GM18870 (cell line): ENCODE results near the gene ATP2A2.
A peak's percentile ranks its signal among the peaks of the same experiment; 100 is the strongest.

Experiments
- ATAC-seq: cut with Tn5 transposase; IDR thresholded peaks from one replicate; pipeline ENCODE4 v1.9.1; 2021; ENCODE audit warnings: moderate library complexity; ENCODE audit not compliant: unreplicated experiment

Gene ATP2A2

DNA sequence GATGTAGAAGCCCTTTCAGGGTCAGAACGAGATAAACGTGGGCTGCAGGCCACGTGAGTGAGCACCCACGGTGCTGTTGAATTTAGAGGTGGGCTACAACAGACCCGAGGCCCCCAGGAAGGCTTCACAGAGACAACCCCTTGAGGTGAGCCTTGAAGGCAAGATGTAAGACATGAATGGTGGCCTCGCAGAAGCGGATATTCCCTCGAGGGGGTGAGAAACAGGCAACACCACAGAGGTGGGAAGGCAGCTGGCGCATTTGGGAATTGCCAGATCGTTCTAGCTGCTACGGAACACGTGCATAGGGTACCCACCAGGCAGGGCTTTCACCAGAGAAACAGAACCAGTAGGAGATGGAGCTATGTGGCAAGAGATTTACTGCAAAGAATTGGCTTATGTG is 22.6 kb upstream of the ATP2A2 start:
- ATAC-seq = no peak

GRCh38 chr12:110262442-110263388 is 18.3 kb upstream of the ATP2A2 start:
- no peak for ATAC-seq

- ATAC-seq = no peak
These were observed 14.6 kb upstream of the ATP2A2 start for GRCh38 chr12:110266381-110266960.

DNA sequence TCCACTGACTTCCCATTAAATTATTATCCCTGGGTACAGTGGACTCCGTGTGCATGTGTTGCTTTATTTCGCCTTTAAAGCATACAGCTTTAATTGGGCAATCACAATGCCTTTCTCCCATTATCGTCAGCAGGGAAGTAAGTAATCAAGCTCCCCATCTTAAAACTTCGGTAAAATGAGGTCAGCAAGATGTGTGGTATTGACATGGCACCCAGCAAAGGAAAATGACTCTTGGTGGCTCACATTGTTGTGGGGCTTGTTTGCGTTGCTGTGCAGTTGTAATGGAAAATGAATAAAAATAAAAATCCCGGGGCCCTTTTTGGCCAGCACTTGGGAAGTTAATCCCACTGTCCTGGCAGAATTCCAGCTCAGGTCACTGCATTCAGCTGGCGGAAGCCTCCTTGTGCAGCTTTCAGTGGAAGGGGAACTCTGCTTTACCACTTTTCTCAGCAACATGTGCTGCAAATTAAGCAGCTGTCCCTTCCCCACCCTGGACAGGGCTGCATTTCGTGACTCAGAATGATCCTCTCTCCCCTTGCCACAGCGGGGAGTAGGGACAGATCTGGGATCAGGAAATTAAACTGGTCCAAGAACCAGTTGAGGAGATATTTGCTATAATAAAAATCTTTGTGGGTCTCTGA is 13.9 kb upstream of the ATP2A2 start:
- no peak for ATAC-seq

GRCh38 chr12:110269622-110270124 is 11.4 kb upstream of the ATP2A2 start:
- ATAC-seq = no peak

DNA sequence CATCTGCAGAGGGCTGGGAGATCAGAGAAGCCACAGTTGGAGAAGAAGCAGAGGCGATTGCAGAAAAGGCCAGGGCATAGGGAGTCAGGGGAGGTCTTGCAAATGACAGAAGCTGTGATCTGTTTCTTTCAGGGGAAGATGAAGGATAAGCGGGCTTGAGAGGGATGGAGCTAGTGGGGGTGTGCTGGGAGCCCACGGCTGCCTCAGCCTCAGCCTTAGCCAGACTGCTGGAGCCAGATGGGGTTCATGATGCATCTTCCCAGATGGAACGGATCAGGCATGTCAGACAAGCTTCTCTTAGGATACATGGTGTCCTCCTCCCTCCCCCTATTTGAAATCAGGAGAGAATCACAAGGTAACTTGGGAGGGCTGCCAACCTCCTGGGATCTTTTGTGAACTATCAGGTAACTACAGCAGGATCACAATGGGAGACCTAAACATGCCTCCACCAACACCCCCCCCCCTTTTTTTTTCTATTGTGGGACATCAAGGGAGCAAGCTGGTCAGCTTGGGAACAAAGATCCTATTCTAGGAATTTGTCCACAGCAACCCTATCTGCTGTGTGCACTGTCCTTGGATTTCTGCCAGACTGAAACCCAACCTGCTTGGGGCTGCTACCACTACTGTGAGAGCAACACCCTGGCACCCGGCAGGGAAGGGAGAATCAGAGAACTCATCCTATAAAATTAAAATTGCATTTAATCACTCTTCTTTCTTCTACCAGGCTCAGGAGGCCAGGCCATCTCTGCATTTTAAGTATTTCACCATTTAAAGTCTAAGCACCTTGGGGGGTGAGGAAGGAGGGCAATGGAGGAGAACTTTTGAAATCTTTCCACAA is 10.7 kb upstream of the ATP2A2 start:
- ATAC-seq = no peak

DNA sequence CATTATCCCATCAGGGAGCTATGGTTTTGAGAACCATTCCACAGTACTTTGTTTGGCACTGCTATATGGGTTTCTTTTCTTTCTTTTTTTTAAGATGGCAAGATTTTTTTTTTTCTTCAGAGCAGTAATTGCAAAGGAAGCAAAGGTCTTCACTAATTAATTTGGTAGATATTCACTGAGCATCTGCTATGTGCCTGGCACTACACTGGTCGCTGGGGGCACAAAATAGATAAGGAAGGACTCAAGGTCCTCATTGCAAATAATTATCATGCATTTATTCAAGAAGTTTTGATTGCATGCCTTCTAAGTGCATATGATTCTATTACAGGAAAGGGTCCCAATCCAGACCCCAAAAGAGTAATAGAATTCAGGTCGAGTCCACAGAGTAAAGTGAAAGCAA is 10.0 kb upstream of the ATP2A2 start:
- ATAC-seq = no peak

DNA sequence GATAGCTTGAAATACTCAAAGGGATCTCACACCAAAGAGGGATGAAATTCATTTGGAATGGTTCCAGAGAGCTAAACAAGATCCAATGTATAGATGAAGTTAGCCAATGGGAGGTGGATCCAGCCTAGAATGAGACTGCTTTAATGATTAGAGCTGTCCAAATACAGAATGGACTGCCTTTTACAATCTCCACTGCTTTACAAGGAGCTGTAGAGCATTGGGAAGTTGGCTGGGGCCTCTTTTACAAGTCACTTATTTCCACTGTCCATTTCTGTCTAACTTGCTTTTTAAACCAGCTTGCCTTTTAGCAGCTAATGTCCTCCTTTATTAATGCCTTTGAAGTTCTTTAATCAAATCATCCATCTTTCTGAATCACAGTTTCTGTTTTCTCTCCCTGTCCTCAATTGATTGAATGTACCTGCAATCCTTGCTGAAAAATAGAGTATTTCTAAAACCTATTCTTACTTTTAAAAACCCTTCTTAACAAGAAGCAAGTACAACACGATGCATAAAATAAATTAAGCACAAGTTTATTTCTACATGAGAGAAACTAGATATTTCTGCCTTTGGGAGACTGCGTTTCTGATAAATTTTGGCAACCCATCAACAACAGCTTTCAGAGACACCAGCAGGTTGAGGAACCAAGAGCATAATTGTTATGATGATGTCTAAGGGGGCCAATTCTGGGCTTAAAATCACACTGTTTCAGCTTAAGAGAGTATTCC is 3.4 kb upstream of the ATP2A2 start:
- no peak for ATAC-seq

DNA sequence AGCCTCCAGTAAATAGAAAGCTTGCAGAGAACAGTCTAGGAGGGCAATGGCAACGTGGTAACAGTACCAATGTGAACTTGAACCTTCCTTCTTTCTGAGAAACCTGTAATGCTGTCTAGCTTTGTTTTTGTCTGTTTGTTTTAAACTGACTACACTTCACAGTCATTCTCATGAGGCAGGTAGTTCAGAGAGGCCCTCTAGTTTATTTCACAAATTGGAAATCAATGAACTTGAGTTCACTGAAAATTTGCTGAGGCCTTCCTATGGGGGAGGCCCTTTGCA is 2.9 kb upstream of the ATP2A2 start:
- ATAC-seq = no peak

GRCh38 chr12:110279566-110280375 is 1.3 kb upstream of the ATP2A2 start:
- no peak for ATAC-seq

GRCh38 chr12:110280392-110280778 is 662 bp upstream of the ATP2A2 start:
- ATAC-seq = peak; percentile 4

GRCh38 chr12:110281549-110282299 is 677 bp downstream of the ATP2A2 start:
- ATAC-seq = peak; percentile 20

DNA sequence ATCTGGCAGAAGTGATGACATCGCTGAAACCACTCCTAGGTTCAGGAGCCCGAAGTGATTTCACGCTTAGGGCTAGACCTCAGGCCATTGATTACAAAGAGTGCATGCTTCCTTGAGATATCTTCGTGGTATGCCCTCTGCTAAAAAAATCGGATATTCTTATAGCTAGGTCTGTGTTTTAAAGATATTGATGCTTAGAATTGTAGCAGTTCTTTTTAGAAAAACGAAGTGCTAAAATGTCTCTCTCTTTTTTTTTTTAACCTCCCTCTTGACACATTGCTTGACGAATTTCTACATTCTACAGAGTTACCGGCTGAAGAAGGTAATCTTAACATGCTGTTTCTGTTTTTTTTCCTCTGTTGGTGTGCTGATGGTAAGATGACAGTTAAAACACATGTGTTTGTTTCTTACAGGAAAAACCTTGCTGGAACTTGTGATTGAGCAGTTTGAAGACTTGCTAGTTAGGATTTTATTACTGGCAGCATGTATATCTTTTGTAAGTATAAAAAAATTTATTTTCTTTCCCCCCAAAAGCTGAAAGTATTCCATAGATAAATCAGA is 1.3 kb downstream of the ATP2A2 start:
- ATAC-seq = no peak

- no peak for ATAC-seq
These were observed 2.1 kb downstream of the ATP2A2 start for GRCh38 chr12:110282956-110283817.

GRCh38 chr12:110284597-110284996 is 3.5 kb downstream of the ATP2A2 start:
- ATAC-seq = no peak

GRCh38 chr12:110286623-110287022 is 5.6 kb downstream of the ATP2A2 start:
- no peak for ATAC-seq

GRCh38 chr12:110287986-110288385 is 6.9 kb downstream of the ATP2A2 start:
- ATAC-seq = no peak
